ENCODE results near the gene MCF2.

DNA sequence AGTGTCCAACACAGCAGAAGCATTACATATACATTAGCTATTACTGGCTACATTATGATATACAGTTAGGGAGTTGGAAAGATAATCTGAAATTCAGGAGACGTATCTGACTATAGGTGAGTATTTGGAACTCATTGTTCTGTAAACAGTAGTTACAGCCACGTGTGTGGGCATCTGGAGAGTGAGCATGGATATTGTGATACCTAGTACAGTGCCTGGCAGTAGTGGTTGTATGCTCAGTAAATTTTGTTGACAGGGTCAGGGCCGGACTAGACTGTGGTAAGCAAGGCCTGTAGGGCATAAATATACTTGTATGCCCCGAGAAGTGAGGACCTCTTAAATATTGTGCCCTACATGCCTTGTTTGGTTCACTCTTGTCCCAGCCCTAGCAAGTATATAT is 174.5 kb downstream of the MCF2 start:
- TF ChIP-seq, protein P1, sequence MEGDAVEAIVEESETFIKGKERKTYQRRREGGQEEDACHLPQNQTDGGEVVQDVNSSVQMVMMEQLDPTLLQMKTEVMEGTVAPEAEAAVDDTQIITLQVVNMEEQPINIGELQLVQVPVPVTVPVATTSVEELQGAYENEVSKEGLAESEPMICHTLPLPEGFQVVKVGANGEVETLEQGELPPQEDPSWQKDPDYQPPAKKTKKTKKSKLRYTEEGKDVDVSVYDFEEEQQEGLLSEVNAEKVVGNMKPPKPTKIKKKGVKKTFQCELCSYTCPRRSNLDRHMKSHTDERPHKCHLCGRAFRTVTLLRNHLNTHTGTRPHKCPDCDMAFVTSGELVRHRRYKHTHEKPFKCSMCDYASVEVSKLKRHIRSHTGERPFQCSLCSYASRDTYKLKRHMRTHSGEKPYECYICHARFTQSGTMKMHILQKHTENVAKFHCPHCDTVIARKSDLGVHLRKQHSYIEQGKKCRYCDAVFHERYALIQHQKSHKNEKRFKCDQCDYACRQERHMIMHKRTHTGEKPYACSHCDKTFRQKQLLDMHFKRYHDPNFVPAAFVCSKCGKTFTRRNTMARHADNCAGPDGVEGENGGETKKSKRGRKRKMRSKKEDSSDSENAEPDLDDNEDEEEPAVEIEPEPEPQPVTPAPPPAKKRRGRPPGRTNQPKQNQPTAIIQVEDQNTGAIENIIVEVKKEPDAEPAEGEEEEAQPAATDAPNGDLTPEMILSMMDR (IDR thresholded peaks at IDR 0.05; ENCODE audit: insufficient read depth, low read depth, low read length), result no peak
- TF ChIP-seq EZH2 (IDR thresholded peaks at IDR 0.05; ENCODE audit: insufficient read depth, low read length), result no peak

Data from astrocyte (in vitro differentiated cells and primary cell).